UCSD-AML1 (cell line): ENCODE measurements around the gene ACOXL.

Experiments used
- DNase-seq: peaks from one replicate; lab custom pipeline; 2025; ENCODE audit not compliant: unreplicated experiment; lab: John Stamatoyannopoulos, UW

ACOXL gene

DNA sequence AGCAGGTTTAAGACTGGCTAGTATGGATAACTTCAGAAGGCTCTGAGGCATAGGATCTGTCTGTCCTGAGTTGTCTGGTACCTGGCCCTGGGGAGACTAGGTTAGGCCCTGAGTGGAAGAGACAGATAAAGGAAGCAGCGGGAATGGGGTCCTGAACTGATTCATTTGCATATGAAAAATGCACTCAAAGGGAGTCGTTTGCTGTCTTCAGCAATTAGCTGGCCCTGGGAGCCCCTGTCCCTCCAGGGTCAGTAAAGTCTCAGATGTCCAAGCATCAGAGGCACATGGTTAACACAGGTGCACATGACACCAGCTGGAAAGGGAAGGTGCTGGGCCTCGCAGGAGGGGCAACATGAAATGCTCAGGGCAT lies 172.4 kb downstream of the ACOXL start:
- no peak for DNase-seq

DNA sequence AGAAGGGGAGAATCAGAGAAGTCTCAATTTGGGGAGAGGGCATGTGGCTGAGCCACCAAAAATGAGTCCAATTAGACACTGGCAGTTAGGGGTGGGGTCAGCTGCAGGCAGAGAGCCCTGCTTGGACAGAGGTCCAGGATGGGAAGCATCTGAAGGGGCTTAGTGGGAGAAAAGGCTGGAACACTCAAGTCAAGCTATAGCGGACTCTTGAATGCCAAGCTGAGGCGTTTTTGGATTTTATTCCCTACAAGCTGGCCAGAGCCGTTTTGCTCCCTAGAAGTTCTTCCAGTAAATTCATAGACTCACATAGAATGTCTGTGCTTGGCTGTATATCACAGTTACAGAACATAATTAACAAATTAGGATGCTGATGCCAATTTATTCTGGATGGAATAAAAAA lies 172.8 kb downstream of the ACOXL start:
- no peak for DNase-seq

DNA sequence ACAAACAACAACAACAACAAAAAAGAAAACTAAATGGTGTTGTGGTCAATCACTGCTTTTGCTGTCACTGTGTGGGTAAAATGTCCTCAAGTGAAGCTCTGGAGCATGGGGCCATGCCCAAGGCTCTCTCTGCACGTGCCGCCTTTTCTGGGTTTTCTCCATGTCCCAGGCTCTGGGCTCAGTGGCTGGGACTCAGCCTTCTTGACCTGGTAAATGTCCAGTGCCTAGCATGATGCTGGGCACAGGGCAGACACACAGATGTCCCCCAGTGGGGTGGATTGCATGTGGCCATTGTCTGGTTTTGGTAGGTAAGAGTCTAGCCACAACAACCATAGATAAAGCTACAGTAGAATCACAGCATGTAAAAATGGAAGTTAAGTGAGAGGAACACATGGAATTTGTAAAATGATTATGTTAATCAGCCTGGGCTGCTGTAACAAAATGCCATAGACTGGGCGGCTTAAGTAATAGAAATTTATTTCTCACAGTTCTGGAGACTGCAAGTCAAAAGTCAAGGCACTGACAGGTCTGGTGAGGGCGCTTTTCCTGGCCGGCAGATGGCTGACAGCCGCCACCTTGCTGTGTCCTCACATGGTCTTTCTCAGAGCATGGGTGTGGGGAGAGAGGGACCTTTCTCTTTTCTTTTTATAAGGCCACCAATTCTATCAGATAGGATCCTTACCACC lies 174.4 kb downstream of the ACOXL start:
- no peak for DNase-seq

DNA sequence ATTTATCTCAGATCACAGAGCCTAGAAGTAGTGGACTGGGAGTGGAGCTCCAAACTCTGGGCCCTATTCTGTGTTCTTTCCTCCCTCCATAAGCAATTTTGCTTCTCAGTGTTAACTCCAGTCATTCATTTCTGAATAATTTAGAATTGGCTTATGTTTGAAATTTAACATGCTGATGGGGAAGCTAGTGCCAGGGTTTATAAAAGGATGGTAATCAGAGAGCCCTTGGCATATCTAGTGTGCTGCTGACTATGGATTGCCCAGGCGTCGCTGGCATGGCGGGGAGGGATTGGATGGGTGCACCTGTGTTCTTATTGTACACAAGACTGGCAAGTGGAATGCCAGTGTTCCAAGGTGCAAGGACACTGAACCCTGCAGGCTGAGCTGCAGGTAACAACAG lies 177.1 kb downstream of the ACOXL start:
- no peak for DNase-seq

DNA sequence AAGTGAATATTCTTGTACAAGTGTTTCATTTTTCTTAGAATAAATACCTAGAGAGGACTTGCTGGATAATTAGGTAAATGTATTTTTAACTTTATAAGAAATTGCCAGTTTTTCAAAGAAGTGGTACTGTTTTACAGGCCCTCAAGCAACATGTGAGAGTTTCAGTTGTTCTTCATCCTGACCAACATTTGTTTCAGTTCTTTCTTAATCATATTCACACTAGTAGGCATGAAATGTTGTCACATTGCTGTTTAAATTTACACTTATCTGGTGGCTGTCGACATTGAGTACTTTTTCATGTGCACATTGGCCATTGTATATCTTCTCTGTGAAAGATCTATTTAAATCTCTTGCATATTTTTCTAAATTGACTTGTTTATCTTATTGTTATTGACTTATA lies 178.1 kb downstream of the ACOXL start:
- DNase-seq: no peak

DNA sequence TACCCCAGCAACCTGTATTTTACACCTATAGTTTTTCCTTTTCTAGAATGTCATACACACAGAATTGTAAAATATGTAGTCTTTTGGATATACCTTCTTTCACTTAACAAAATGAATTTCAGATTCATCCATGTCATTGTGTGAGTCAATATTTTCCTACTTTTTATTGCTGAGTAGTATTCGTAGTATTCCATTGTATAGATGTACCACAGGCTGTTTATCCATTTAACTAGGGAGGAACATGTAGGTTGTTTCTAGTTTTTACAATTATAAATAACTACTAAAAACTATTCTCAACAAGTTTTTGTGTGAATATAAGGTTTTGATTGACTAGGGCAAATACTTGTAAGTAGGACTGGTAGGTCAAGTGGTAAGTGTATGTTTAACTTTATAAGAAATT lies 187.4 kb downstream of the ACOXL start:
- no peak for DNase-seq

DNA sequence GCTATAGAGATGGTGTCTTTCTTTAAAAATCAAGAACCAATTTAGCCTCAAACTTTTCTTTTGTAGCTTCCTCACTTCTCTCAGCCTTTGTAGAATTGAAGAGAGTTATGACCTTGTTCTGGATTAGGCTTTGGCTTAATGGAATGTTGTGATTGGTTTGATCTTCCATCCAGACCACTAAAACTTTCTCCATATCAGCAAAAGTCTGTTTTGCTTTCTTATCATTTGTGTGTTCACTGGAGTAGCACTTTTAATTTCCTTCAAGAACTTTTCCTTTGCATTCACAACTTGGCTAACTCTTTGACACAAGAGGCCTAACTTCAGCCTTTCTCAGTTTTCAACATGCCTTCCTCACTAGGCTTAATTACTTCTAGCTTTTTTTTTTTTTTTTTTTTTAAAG lies 193.1 kb downstream of the ACOXL start:
- DNase-seq: no peak

DNA sequence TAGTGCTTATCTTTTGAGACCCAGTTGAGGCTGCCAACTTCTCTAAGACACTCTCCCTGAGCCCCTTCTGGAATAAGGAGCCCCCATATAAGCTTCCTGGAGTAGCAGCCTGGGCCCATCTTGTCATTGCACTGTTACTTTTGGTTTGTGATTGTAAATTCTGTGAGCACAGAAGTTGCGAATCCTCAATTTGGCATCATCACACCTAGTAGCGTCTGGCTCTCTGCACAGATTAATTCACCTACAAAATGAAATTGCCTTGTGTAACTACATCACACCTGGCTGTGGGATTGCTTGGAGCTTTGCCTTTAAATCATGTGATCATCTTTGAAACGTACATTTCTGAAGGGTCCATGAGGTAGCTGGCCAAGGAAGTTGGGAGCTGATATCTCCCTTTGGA lies 195.2 kb downstream of the ACOXL start:
- DNase-seq: no peak

DNA sequence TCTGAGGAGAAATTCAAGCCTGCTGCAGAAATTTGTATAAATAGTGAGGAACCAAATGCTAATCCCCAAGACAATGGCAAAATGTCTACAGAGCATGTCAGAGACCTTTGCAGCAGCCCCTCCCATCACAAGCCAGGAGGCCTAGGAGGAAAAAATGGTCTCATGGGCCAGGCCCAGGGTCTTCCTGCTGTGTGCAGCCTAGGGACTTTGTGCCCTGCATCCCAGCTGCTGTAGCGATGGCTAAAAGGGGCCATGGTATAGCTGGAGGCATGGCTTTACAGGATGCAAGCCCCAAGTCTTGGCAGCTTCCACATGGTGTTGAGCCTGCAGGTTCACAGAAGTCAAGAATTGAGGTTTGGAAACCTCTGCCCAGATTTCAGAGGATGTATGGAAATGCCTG lies 197.2 kb downstream of the ACOXL start:
- no peak for DNase-seq

DNA sequence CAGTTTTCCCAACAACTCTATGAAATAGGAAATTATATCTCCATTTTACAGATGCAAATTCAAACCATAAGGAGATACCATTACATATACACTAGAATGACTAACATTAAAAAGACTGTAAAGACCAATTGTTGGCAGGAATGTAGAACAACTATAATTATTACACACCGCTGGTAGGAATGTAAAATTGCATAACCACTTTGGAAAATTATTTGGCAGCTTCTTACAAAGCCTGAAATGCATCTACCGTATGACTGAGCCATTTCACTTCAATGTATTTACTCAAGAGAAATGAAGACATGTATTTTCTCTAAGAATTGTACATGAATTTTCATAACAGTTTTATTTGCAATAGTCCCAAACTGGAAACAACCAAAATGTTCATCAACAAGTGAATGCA lies 199.3 kb downstream of the ACOXL start:
- DNase-seq: no peak

DNA sequence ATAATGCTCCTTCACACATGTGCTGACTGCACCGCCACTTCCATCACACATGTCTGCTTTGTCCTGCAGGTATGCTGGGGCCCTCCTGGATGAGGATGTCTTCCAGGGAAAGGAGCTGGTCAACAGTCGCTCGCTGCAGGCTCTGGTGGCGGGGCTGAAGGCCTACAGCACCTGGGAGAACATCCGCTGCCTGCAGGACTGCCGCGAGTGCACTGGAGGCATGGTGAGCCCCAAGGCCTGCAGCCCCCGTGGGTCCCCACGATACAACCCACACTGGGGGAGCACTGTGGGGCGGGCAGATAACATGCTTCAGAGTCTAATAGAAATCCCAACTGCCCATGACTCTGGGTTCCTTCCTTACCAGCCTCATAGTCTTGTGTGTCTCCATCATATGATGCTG lies 201.0 kb downstream of the ACOXL start:
- no peak for DNase-seq

DNA sequence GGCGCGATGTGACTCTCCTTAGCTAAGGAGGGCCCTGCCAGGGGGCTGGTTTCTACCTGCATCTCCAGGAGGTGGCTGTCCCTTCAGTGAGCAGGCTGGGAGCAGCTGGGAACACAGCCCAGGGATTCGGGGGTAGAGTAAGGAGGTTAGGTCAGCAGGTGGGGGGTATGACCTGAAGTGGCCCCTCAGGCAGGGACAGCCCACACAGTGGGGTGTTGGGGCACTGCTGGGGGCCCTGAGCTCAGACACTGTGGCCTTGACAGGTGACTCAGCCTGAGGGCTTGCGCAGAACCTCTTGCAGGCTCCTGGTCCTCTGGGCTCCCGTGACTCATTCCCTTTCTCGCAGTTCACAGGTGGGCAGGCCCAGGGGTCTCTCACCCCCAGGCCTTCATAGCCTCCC lies 202.6 kb downstream of the ACOXL start:
- DNase-seq: no peak

DNA sequence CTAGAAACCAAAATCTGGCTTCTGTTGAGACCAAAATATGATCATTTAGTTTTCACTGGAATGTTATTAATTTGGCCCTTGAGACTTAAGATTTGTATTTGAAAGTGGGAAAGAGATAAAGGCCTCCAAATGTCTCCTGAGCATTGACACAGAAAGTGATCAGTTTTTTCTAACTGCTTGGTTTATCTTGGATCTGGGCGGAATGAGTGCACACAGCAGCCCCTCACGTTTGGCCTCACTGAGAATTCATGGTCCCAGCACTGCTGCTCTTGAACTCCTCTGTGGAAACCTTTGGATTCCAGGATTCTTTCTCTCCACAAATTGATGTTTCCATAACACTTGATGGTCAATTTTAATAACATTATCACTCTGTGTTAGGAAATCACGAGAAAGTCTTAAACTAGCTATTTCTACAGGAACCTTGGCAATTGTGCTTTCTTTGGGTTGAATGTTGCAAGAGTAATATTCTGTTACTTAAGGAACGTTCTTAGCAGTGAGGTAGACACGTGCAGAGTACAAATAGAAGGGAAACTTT lies 208.1 kb downstream of the ACOXL start:
- no peak for DNase-seq

DNA sequence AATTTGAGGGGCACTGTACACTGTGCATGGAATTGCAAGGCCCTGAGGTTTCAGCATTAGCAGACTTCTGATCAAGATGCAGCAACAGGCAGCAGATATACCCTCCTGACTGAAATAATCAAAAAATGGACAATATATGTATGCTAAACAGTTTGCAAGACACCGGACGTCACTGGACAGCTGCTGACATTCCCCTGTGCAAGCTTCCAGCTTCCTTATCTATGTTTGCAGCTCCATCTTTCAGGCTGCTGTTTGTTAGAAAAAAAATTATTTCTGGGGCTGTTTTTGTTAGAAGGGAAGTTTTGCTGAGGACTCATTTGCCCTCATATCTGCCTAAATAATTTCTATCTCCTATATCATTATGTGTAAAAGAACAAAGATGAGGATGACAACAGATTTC lies 208.9 kb downstream of the ACOXL start:
- no peak for DNase-seq

DNA sequence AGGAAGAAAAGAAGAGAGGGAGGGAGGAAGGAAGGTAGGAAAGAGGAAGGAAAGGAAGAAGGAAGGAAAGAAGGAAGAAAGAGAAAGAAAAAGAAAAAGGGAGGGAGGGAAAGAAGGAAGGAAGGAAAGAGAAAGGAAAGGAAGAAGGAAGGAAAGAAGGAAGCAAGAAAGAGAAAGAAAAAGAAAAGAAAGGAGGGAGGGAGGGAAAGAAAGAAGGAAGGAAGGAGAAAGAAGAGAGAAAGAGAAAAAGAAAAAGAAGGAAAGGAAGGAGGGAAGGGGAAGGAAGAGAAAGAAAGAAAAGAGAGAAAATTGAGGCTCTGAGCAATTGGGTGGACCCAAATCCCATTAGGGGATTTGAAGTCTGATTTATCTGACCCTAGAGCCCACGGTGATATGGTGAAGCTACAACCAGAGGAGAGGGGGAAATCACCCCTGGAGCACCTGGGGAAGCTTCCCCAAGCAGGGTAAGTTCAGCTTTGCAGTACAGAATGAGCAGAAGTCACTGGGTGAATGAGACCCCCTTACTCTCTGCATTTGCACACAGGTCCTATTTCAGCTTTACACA lies 210.8 kb downstream of the ACOXL start:
- DNase-seq: no peak

DNA sequence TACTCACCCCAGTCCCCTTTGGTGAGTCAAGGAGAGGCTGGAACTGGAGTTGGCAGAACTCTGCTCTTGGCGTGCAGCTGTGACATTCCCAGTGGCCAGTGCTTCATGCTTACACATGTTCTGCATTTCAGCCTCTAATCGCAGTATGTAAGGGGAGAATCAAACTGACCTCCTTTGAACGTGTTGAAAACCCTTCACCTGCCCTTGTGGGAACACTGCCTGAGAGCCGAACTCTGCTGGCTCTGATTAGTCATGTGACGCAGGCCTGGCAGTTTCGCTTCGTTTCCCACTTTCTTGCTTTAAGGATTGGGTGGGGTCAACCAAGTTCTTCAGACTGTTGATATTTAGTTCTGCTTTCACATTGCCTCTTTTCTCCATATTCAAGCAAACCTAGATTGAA lies 214.5 kb downstream of the ACOXL start:
- no peak for DNase-seq

DNA sequence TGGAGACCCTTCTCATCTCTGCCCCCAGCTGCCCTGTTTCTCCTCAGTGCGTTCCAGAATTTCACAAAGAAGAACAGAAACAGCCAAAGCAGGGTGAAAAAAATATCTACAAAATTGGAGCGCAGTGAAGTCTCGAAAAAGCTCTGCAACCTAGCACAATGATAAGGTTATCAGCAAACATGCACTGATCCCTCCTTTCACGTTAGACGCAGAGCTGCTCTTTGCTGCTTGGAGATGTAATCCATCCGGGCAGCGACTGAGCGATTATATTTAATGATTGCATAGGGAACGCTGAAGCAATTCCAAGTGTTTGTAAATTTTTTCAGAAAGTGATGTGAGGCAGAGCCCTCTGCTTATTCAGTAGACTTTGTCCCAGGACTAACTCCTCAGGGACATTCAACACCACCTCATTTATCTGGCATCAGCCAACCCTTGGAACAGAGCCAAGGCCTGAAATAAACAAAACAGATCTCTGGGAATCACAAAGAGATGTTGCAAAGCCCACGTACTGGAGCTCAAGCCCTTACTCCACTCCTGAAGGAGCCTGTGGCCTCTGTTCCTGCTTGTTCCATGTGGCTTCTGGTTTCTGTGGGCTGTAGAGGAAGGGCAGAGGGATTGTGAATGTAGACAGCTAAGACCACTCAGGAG lies 215.8 kb downstream of the ACOXL start:
- DNase-seq: no peak

DNA sequence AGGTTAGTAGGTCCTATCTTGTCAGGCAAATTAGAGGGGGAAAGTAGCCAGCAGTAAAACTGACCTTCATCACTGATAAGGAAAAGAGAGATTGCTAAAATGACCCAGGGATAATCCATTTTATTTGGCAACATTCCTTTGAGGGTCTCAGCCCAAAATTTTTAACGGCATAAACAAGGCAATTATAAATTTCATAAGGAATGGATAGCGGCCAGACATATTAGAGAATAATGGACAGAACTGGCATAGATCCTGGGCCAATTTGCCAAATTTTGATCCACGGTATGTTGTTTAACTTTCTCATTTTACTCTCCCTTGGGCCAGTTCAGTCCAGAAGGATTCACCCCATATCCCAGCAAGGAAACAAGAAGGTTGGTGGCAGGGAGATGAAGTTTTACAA lies 217.9 kb downstream of the ACOXL start:
- no peak for DNase-seq

DNA sequence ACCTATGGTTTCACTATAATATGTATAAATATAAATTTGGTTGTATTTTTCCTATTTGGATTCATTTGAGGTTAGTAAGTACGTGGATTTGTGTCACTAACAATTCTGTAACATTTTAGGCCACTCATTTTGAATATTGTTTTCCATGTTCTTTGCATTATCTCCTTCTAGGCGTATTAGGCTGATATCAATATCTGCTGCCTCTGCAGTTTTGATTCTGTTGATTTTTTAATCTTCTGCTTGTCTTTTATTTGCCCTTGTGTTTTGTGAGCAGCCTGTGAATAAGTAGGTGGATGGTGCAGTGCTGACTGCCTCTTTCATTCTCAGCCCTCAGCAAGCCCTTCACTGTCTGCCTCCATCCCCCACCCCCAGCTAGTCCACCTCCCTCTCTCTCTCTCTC lies 222.7 kb downstream of the ACOXL start:
- DNase-seq: no peak

DNA sequence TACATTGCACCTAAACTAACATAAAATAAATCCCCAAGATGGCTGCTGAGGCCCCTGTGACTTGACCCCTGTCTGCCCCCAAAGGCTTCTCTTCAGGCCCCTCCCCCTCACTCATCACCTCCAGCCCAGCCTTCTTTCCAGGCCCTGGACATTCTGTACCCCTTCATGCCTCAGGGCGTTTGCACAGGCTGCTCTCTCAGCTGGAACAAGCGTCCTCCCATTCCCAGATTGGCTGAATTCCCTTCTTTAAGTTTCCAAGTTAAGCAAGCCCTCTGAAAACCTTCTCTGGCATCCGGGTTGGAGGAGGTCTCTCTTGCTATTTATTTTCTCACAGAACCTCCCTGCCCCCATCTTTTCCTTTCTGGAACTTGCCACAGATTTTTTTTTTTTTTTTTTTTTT lies 223.2 kb downstream of the ACOXL start:
- DNase-seq: no peak

DNA sequence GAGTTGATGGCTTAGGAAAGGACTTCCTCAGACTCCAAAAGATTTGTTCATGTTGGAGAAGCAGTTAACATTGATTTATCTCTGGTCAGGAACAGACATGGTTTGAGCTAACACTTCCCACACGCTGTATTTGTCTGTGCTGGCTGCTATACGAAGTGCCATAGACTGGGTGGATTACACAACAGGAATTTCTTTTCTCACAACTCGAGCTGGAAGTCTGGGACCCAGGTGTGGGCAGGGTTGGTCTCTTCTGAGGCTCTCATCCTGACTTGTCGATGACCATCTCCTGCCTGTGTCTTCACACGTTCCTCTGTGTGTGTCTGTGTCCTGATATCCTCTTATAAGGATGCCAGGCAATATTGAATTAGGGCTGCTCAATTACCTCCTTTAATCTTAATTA lies 224.9 kb downstream of the ACOXL start:
- DNase-seq: no peak

DNA sequence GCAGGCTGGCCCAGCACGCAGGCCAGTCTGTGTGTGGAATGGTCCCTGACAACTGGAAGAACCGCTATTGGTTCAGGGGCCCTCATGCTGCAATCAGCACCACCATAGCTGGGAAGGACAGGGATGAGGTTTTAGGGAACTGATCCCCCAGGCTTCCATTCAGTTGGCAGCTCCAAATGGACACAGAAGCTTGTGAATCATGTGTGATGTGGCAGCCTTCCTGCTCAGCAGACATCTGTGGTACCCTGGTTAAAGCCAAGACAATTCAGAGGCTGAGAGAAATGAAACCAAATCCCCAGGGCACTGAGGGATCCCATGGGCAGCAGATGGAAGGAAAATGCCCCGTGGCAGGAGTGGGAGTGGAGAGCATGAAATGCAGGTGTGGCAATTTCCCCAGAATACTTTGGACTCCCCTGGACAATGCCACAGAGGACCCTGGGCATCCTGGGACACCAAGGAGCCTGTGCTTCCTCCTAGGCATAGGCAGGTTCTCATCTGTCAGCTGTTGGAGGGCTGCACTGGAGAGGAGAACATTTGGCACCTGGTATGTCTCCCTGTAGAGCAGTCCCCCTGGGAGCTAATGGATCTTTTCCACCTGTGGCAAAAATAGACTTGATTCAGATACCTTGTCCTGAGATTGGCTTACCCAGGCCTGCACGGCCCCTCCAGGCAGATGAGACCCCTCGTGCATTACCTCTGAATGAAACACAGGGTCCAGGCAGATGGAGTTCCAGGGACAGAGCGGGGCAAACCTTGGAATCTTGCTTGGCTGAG lies 226.2 kb downstream of the ACOXL start:
- DNase-seq: no peak
